H1 (cell line): ENCODE measurements around the gene TTC21A. TPM values are rescaled to one million over a fixed set of nuclear protein-coding genes. Genes with fewer than 3 reads are reported as not detected.

Experiments used
- CTCF ChIA-PET: fragments of 300-600 bp; sonication (Branson Sonifier 250); formaldehyde crosslinking; loops from one replicate; lab custom pipeline; 2021; ENCODE audit not compliant: partially characterized antibody; lab: Charles Lee
- POLR2A ChIA-PET: fragments of 300-600 bp; sonication (Branson Sonifier 250); formaldehyde crosslinking; loops from one replicate; lab custom pipeline; 2021; ENCODE audit warnings: inconsistent platforms; ENCODE audit not compliant: partially characterized antibody; lab: Charles Lee
- DNase-seq, 2 experiments: peaks; one replicate each; pipeline versions ENCODE4 v3.0.0 to v3.0.0-alpha.2; 2010 to 2022; ENCODE audit warnings: low spot score in 2 of 2, low read depth in 1 of 2, mixed read lengths in 1 of 2
- FAIRE-seq: peaks from 2 replicates; lab custom pipeline; 2011; peaks lifted over from hg19 to GRCh38; lab: Jason Lieb, UNC
- H2AFZ ChIP-seq: 2 replicates; pipeline ENCODE4 v1.8.1; 2012; ENCODE audit warnings: low read length, inconsistent platforms
- H2AK5ac ChIP-seq: 2 replicates; pipeline ENCODE4 v1.6.1; 2013; ENCODE audit warnings: low read depth, low read length
- H2BK120ac ChIP-seq: replicated peaks from 2 replicates; pipeline ENCODE3; 2013; ENCODE audit warnings: low read depth, low read length, inconsistent platforms
- H2BK12ac ChIP-seq: 2 replicates; pipeline ENCODE4 v1.6.1; 2013; ENCODE audit warnings: low read depth, low read length
- H2BK15ac ChIP-seq: 2 replicates; pipeline ENCODE4 v1.6.1; 2013; ENCODE audit warnings: low read length
- H2BK20ac ChIP-seq: 2 replicates; pipeline ENCODE4 v1.6.1; 2013; ENCODE audit warnings: low read length
- H2BK5ac ChIP-seq: 2 replicates; pipeline ENCODE4 v1.6.1; 2013; ENCODE audit warnings: low read depth, low read length
- H3K14ac ChIP-seq: 2 replicates; pipeline ENCODE4 v1.6.1; 2013; ENCODE audit warnings: inconsistent platforms; ENCODE audit not compliant: insufficient read length
- H3K18ac ChIP-seq: 2 replicates; pipeline ENCODE4 v1.6.1; 2013; ENCODE audit warnings: low read length; ENCODE audit errors: extremely low read depth
- H3K23ac ChIP-seq: 2 replicates; pipeline ENCODE4 v1.6.1; 2013; ENCODE audit warnings: inconsistent platforms; ENCODE audit not compliant: insufficient read length
- H3K23me2 ChIP-seq: 2 replicates; pipeline ENCODE4 v1.6.1; 2013; ENCODE audit warnings: low read depth, low read length
- H3K27ac ChIP-seq: 2 replicates; pipeline ENCODE4 v1.6.1; 2011; ENCODE audit warnings: low read depth, low read length, inconsistent platforms
- H3K27me3 ChIP-seq, 4 experiments: replicated peaks in 1 of 4; 1 replicate in 1 of 4; 2 replicates in 3 of 4; pipeline versions ENCODE4 v1.6.1 to v1.8.1; 2011 to 2013; ENCODE audit warnings: low read length in 3 of 4, mild to moderate bottlenecking in 3 of 4, inconsistent platforms in 2 of 4, mixed read lengths in 2 of 4, moderate library complexity in 1 of 4; ENCODE audit not compliant: control insufficient read depth in 3 of 4, insufficient read depth in 3 of 4; ENCODE audit errors: extremely low read depth in 1 of 4
- H3K36me3 ChIP-seq, 4 experiments: 2 replicates each; pipeline versions ENCODE4 v1.6.1 to v1.8.1; 2011 to 2013; ENCODE audit warnings: mild to moderate bottlenecking in 4 of 4, low read length in 3 of 4, moderate library complexity in 2 of 4, control low read depth in 1 of 4, inconsistent platforms in 1 of 4; ENCODE audit not compliant: insufficient read depth in 4 of 4, control insufficient read depth in 2 of 4
- H3K4ac ChIP-seq: replicated peaks from 2 replicates; pipeline ENCODE3; 2013; ENCODE audit warnings: low read length, low read depth, mixed read lengths, inconsistent platforms; ENCODE audit not compliant: insufficient read length
- H3K4me1 ChIP-seq, 4 experiments: replicated peaks in 1 of 4; 1 replicate in 1 of 4; 2 replicates in 3 of 4; pipeline versions ENCODE4 v1.6.1 to v1.8.1; 2011 to 2013; ENCODE audit warnings: low read length in 3 of 4, inconsistent platforms in 2 of 4, mixed read lengths in 1 of 4; ENCODE audit not compliant: insufficient read depth in 4 of 4, control insufficient read depth in 3 of 4
- H3K4me2 ChIP-seq, 2 experiments: 2 replicates each; pipeline versions ENCODE4 v1.6.1 to v1.8.1; 2011 to 2013; ENCODE audit warnings: low read depth in 2 of 2, low read length in 2 of 2, control low read depth in 1 of 2, inconsistent platforms in 1 of 2, mild to moderate bottlenecking in 1 of 2; ENCODE audit not compliant: insufficient read depth in 1 of 2
- H3K4me3 ChIP-seq, 4 experiments: fragments of 200-600, 300-600 bp in 1 of 4; sonication (generic), shearing (Covaris generic), sonication (Bioruptor Twin) in 1 of 4; 2 replicates each; pipeline versions ENCODE4 v1.5.1 to v1.8.1; 2011 to 2016; ENCODE audit warnings: low read length in 4 of 4, low read depth in 3 of 4, control low read depth in 2 of 4, inconsistent platforms in 2 of 4, mild to moderate bottlenecking in 2 of 4, mixed read lengths in 1 of 4, moderate library complexity in 1 of 4; ENCODE audit not compliant: insufficient read depth in 2 of 4; ENCODE audit errors: extremely low read depth in 1 of 4
- H3K56ac ChIP-seq: replicated peaks from 2 replicates; pipeline ENCODE3; 2013; ENCODE audit warnings: low read depth, mild to moderate bottlenecking, mixed read lengths, low read length, inconsistent platforms; ENCODE audit not compliant: insufficient read length
- H3K79me1 ChIP-seq: 2 replicates; pipeline ENCODE4 v1.6.1; 2013; ENCODE audit warnings: low read depth, low read length, control low read depth
- H3K79me2 ChIP-seq, 2 experiments: 2 replicates each; pipeline versions ENCODE4 v1.6.1 to v1.8.1; 2012 to 2013; ENCODE audit warnings: low read length in 2 of 2, mild to moderate bottlenecking in 2 of 2, inconsistent platforms in 1 of 2; ENCODE audit not compliant: insufficient read depth in 2 of 2, control insufficient read depth in 1 of 2
- H3K9ac ChIP-seq, 4 experiments: replicated peaks in 1 of 4; 1 replicate in 1 of 4; 2 replicates in 3 of 4; pipeline versions ENCODE4 v1.6.1 to v1.8.1; 2011 to 2013; ENCODE audit warnings: low read depth in 3 of 4, low read length in 3 of 4, control low read depth in 2 of 4, mild to moderate bottlenecking in 2 of 4, moderate library complexity in 2 of 4, inconsistent platforms in 1 of 4; ENCODE audit errors: extremely low read depth in 1 of 4
- H3K9me3 ChIP-seq, 2 experiments: 2 replicates each; pipeline versions ENCODE4 v1.6.1 to v1.8.1; 2012 to 2013; ENCODE audit warnings: mild to moderate bottlenecking in 2 of 2, moderate library complexity in 2 of 2, control low read depth in 1 of 2, inconsistent platforms in 1 of 2, low read depth in 1 of 2, low read length in 1 of 2, mixed read lengths in 1 of 2; ENCODE audit not compliant: insufficient read depth in 2 of 2
- H4K20me1 ChIP-seq, 2 experiments: replicated peaks in 1 of 2; 2 replicates each; pipeline versions ENCODE3 to v1.8.1; 2011 to 2013; ENCODE audit warnings: inconsistent platforms in 2 of 2, low read length in 2 of 2, mild to moderate bottlenecking in 1 of 2; ENCODE audit not compliant: insufficient read depth in 2 of 2, control insufficient read depth in 1 of 2
- H4K5ac ChIP-seq: 2 replicates; pipeline ENCODE4 v1.6.1; 2013; ENCODE audit warnings: low read length, low read depth, mixed read lengths, inconsistent platforms; ENCODE audit not compliant: insufficient read length
- H4K8ac ChIP-seq: 2 replicates; pipeline ENCODE4 v1.8.0; 2013; ENCODE audit warnings: mild to moderate bottlenecking, moderate library complexity, low read length, inconsistent platforms; ENCODE audit not compliant: insufficient read depth; ENCODE audit errors: extremely low read depth
- H4K91ac ChIP-seq: replicated peaks from 2 replicates; pipeline ENCODE3; 2013; ENCODE audit warnings: low read length, mixed read lengths, inconsistent platforms; ENCODE audit not compliant: insufficient read length
- ATF3 ChIP-seq: IDR thresholded peaks from 2 replicates; pipeline ENCODE4 v1.6.1; 2011; ENCODE audit warnings: low read depth, mild to moderate bottlenecking, low read length; ENCODE audit not compliant: insufficient read depth
- BCL11A ChIP-seq, 2 experiments: IDR thresholded peaks; one replicate each; pipeline ENCODE4 v1.6.1; 2011; ENCODE audit warnings: low read depth in 2 of 2, low read length in 2 of 2, mild to moderate bottlenecking in 2 of 2
- CBX5 ChIP-seq: fragments of 300-800, 300-1000 bp; sonication (generic); IDR thresholded peaks from 2 replicates; pipeline ENCODE4 v1.7.1; 2016; ENCODE audit warnings: antibody characterized with exemption, low read length, low read depth
- CTBP2 ChIP-seq: IDR thresholded peaks from 2 replicates; pipeline ENCODE4 v1.7.0; 2011; ENCODE audit warnings: borderline replicate concordance, mild to moderate bottlenecking, moderate library complexity, mixed read lengths, low read length; ENCODE audit not compliant: insufficient read depth, insufficient read length
- EP300 ChIP-seq, 2 experiments: IDR thresholded peaks; 1 replicate in 1 of 2; 2 replicates in 1 of 2; pipeline ENCODE4 v1.6.1; 2011 to 2012; ENCODE audit warnings: low read depth in 2 of 2, low read length in 2 of 2, mild to moderate bottlenecking in 2 of 2, borderline replicate concordance in 1 of 2, inconsistent platforms in 1 of 2, moderate library complexity in 1 of 2
- JUND ChIP-seq: IDR thresholded peaks from 2 replicates; pipeline ENCODE4 v1.6.1; 2011; ENCODE audit warnings: mild to moderate bottlenecking, improper control_type of control experiment, low read length
- NANOG ChIP-seq: IDR thresholded peaks from 2 replicates; pipeline ENCODE4 v1.6.1; 2011; ENCODE audit warnings: low read length, low read depth, mild to moderate bottlenecking, inconsistent platforms; ENCODE audit not compliant: insufficient read depth, poor library complexity, severe bottlenecking
- POLR2AphosphoS5 ChIP-seq: IDR thresholded peaks from 2 replicates; pipeline ENCODE4 v1.6.1; 2011; ENCODE audit warnings: low read depth, low read length
- WGBS, 2 experiments: shearing (Covaris generic) in 1 of 2; methylation state at CpG; one replicate each; pipeline versions ENCODE4 v1.1.6 to v1.1.7; 2013 to 2015; ENCODE audit warnings: low lambda C conversion rate in 2 of 2, mixed read lengths in 2 of 2, inconsistent platforms in 1 of 2, low coverage in 1 of 2, missing lambda C conversion rate in 1 of 2; ENCODE audit not compliant: insufficient replicate concordance in 2 of 2, insufficient coverage in 1 of 2, insufficient read length in 1 of 2; ENCODE audit errors: extremely low coverage in 1 of 2, missing lambda C conversion rate in 1 of 2; 5-methylcytosine and 5-hydroxymethylcytosine counted together
- polyA plus RNA-seq, 7 experiments: library from polyadenylated mRNA; depleted of rRNA in 3 of 7; stranded (reverse) in 5 of 7; unstranded in 2 of 7; fragments of >200 nt in 5 of 7; fragments of 200-250 nt in 2 of 7; gene quantifications; 1 replicate in 5 of 7; 2 replicates in 1 of 7; 4 replicates in 1 of 7; pipeline versions ENCODE4 v1.2.1 to v1.2.3, GENCODE V29; 2011 to 2013; ENCODE audit warnings: missing spikeins in 2 of 7, mixed read lengths in 2 of 7
- total RNA-seq: library from RNA; stranded (reverse); fragmentation: NEBNext Ultra II Directional; extraction: Animal tissue kit (Norgen Biotek cat#: 25700); gene quantifications from 2 replicates; pipeline ENCODE4 v1.2.1, GENCODE V29; 2021

The TTC21A gene
- total and polyA plus RNA-seq, 2 of the 8 experiments (the other 6 are each of a cell fraction or from before 2014, with no cell fraction given): 2.3 to 2.8 TPM

- H3K4me2 ChIP-seq: no peak overlapping the region
- DNase-seq (no peak), FAIRE-seq (no peak)
- no peak overlapping the region for H2AK5ac ChIP-seq
- H3K79me1 ChIP-seq: no peaks in the 10 kb centered on the region
- ChIA-PET CTCF (interaction anchor here (1.2 to 18.0 kb wide), 8 partner anchors 9 to 97 kb away, joined by 4 to 767 read pairs (median 13); partner anchors contain the start of genes CX3CR1, GORASP1 and TTC21A), POLR2A (interaction anchor here (2.6 kb wide), 1 partner anchor 61 kb away, joined by 5 read pairs; no protein-coding TSS in a partner anchor)
- no peak overlapping the region for H3K23ac ChIP-seq
- no peaks in the 10 kb centered on the region for H3K79me2 ChIP-seq
- H2BK5ac ChIP-seq: no peak overlapping the region
- no peaks in the 10 kb centered on the region for H3K36me3 ChIP-seq
- H2BK20ac ChIP-seq: no peak overlapping the region
- H4K20me1 ChIP-seq: no peaks in the 10 kb centered on the region
- no peak overlapping the region for H2AFZ ChIP-seq
- H3K4ac ChIP-seq: no peak overlapping the region
- H2BK12ac ChIP-seq: no peak overlapping the region
- no peak overlapping the region for H4K5ac ChIP-seq
- no peak overlapping the region for H2BK120ac ChIP-seq
- no peak overlapping the region for H3K14ac ChIP-seq
- H3K27me3 ChIP-seq: no peaks in the 10 kb centered on the region
- no peak overlapping the region for H3K56ac ChIP-seq
- H2BK15ac ChIP-seq: no peak overlapping the region
- H4K8ac ChIP-seq: peak overlapping the region; percentile 3; the same call in 1 of the 2 replicates
- H3K4me3 ChIP-seq: no peak overlapping the region
- 93% methylated on average over 23 of the region's 23 CpGs; no CpG with 5 or more reads in 1 of the 2 experiments for WGBS, 2 experiments
- no peak overlapping the region for H3K27ac ChIP-seq
- H3K9me3 ChIP-seq: no peaks in the 10 kb centered on the region
- H3K9ac ChIP-seq: no peak overlapping the region
- no peaks in the 10 kb centered on the region for H3K4me1 ChIP-seq
- no peak overlapping the region for H3K18ac ChIP-seq
- H4K91ac ChIP-seq: no peak overlapping the region
- no peaks in the 10 kb centered on the region for H3K23me2 ChIP-seq
- no peak for TF ChIP-seq JUND
- no peak for TF ChIP-seq POLR2AphosphoS5
- no peak for TF ChIP-seq NANOG
- no peak for TF ChIP-seq CTBP2
- no peak for TF ChIP-seq CBX5
- no peak for TF ChIP-seq BCL11A (IDR thresholded peaks at IDR 0.05; ENCODE audit: low read depth in 2 of 2, low read length in 2 of 2)
- TF ChIP-seq EP300 (IDR thresholded peaks at IDR 0.05; ENCODE audit: borderline replicate concordance in 1 of 2, low read depth in 2 of 2, low read length in 2 of 2): no peak
- TF ChIP-seq ATF3: no peak
These were observed 80.1 kb downstream of the TTC21A start for GRCh38 chr3:39187372-39188155.
